BJ (cell line): ENCODE measurements around the gene TPRX2. TPM values are rescaled to one million over a fixed set of nuclear protein-coding genes. Genes with fewer than 3 reads are reported as not detected.
"Not testable (repeated sequence)": the region's sequence is repeated elsewhere in the genome, so short reads cannot be mapped to it uniquely, and the experiment has no call there.

Experiments used
- CTCF ChIA-PET: fragments of 350-600 bp; formaldehyde crosslinking; extraction: SDS; loops from one replicate; lab custom pipeline; 2021; ENCODE audit warnings: antibody characterized with exemption, inconsistent platforms; lab: Yijun Ruan, JAX
- POLR2A ChIA-PET: fragments of 300-600 bp; sonication (Branson Sonifier 250); formaldehyde crosslinking; extraction: SDS; loops from one replicate; lab custom pipeline; 2021; ENCODE audit warnings: antibody characterized with exemption; lab: Charles Lee
- DNase-seq: peaks from one replicate; pipeline ENCODE4 v3.0.0-alpha.2; 2011; ENCODE audit warnings: low read depth
- H3K27me3 ChIP-seq: 2 replicates; pipeline ENCODE4 v1.6.0; 2011; ENCODE audit warnings: low read length; ENCODE audit not compliant: control insufficient read depth, insufficient read depth
- H3K36me3 ChIP-seq: 2 replicates; pipeline ENCODE4 v1.5.1; 2011; ENCODE audit warnings: low read length; ENCODE audit not compliant: control insufficient read depth, insufficient read depth
- H3K4me3 ChIP-seq: 2 replicates; pipeline ENCODE4 v1.5.1; 2011; ENCODE audit warnings: low read depth, mild to moderate bottlenecking, control low read depth, low read length
- CTCF ChIP-seq: IDR thresholded peaks from 2 replicates; pipeline ENCODE4 v1.5.1; 2011; ENCODE audit warnings: low read depth, mild to moderate bottlenecking, control low read depth, inconsistent platforms, low read length, moderate library complexity; ENCODE audit not compliant: insufficient read depth
- polyA plus RNA-seq: library from polyadenylated mRNA; depleted of rRNA; stranded (reverse); fragments of >200 nt; gene quantifications from 2 replicates; pipeline ENCODE4 v1.2.3, GENCODE V29; 2011; rRNA removed

Gene TPRX2
- polyA plus RNA-seq, 1 experiment: not detected

GRCh38 chr19:47899335-47899734 is 40.3 kb downstream of the TPRX2 start:
- POLR2A ChIA-PET: no interaction called here
- no peaks in the 10 kb centered on the region for H3K36me3 ChIP-seq

GRCh38 chr19:47901370-47901769 is 42.3 kb downstream of the TPRX2 start:
- peaks cover 4% of the 10 kb centered on the region; the same call in 1 of the 2 replicates for H3K27me3 ChIP-seq
- H3K36me3 ChIP-seq: no peaks in the 10 kb centered on the region
- no peak for TF ChIP-seq CTCF
- ChIA-PET POLR2A (no interaction called here), CTCF (interaction anchor here (1.6 kb wide), 1 partner anchor 38 kb away, joined by 5 read pairs; no protein-coding TSS in a partner anchor)
- no peak overlapping the region for H3K4me3 ChIP-seq
- DNase-seq: no peak

More at GRCh38 chr19:47899335-47899734, 40.3 kb downstream of the TPRX2 start:
- TF ChIP-seq CTCF: no peak
- Histone ChIP-seq H3K27me3 (peaks cover 4% of the 10 kb centered on the region; the same call in 1 of the 2 replicates), H3K4me3 (no peak overlapping the region)
- CTCF ChIA-PET: interaction anchor here (1.6 kb wide), 1 partner anchor 7 kb away, joined by 4 read pairs; no protein-coding TSS in a partner anchor
- DNase-seq: no peak

GRCh38 chr19:47909350-47909749 is 50.3 kb downstream of the TPRX2 start:
- H3K4me3 ChIP-seq, CTCF ChIA-PET, H3K36me3 ChIP-seq, POLR2A ChIA-PET, H3K27me3 ChIP-seq, DNase-seq: not testable (repeated sequence)

- H3K27me3 ChIP-seq, H3K36me3 ChIP-seq, POLR2A ChIA-PET, DNase-seq, H3K4me3 ChIP-seq, CTCF ChIA-PET: not testable (repeated sequence)
Measured at GRCh38 chr19:47910191-47910590, 51.2 kb downstream of the TPRX2 start.

Other genes starting within 250 kb of the TPRX2 start
- gene EHD2, start 145.8 kb upstream of the TPRX2 start, polyA plus RNA-seq: 69.5 and 132 TPM in 2 replicates
- 119 and 135 TPM in 2 replicates for gene NOP53, start 113.7 kb upstream of the TPRX2 start, polyA plus RNA-seq
- gene SELENOW, start 80.5 kb upstream of the TPRX2 start, polyA plus RNA-seq: 256 and 293 TPM in 2 replicates
- gene TPRX1, start 54.7 kb upstream of the TPRX2 start, polyA plus RNA-seq: not detected in 2 replicates
- not detected in 2 replicates for gene CRX, start 37.3 kb upstream of the TPRX2 start, polyA plus RNA-seq
- gene SULT2A1, start 27.1 kb downstream of the TPRX2 start, polyA plus RNA-seq: not detected in 2 replicates
- gene BSPH1, start 132.9 kb downstream of the TPRX2 start, polyA plus RNA-seq: not detected in 2 replicates
- not detected in 2 replicates for gene ELSPBP1, start 135.4 kb downstream of the TPRX2 start, polyA plus RNA-seq
- not detected in 2 replicates for gene CABP5, start 184.8 kb downstream of the TPRX2 start, polyA plus RNA-seq